RWPE2 (cell line): Measurements from ENCODE around the gene DECR2.
"Not testable (repeated sequence)": the region's sequence is repeated elsewhere in the genome, so short reads cannot be mapped to it uniquely, and the experiment has no call there.

ENCODE experiments used
- ATAC-seq: fragments of 200-7000 bp; cut with Tn5 transposase; 3 replicates; pipeline ENCODE4 v1.9.1; 2021; ENCODE audit warnings: low read depth
- DNase-seq: peaks from one replicate; pipeline ENCODE4 v3.0.0-alpha.2; 2020; ENCODE audit warnings: low spot score
- H3K27ac ChIP-seq: fragments of 450-650 bp; 2 replicates; pipeline ENCODE4 v1.5.1; 2017; ENCODE audit warnings: mild to moderate bottlenecking; ENCODE audit not compliant: poor library complexity, severe bottlenecking
- H3K27me3 ChIP-seq: fragments of 250-450 bp; sonication (Bioruptor Pico); 2 replicates; pipeline ENCODE4 v1.5.1; 2021; ENCODE audit warnings: mild to moderate bottlenecking, moderate library complexity; ENCODE audit not compliant: insufficient read depth, poor library complexity, severe bottlenecking
- H3K36me3 ChIP-seq: fragments of 250-450 bp; sonication (Bioruptor Pico); 2 replicates; pipeline ENCODE4 v1.5.1; 2020; ENCODE audit warnings: low read depth, mild to moderate bottlenecking, moderate library complexity
- H3K4me1 ChIP-seq: fragments of 250-450 bp; sonication (Bioruptor Pico); 2 replicates; pipeline ENCODE4 v1.5.1; 2021; ENCODE audit warnings: mild to moderate bottlenecking, moderate library complexity; ENCODE audit not compliant: insufficient read depth, poor library complexity, severe bottlenecking
- H3K4me3 ChIP-seq: fragments of 250-450 bp; sonication (Bioruptor Pico); 2 replicates; pipeline ENCODE4 v1.5.1; 2021; ENCODE audit warnings: mild to moderate bottlenecking, moderate library complexity; ENCODE audit not compliant: severe bottlenecking
- H3K9me3 ChIP-seq: fragments of 250-450 bp; sonication (Bioruptor Pico); 2 replicates; pipeline ENCODE4 v1.5.1; 2021; ENCODE audit warnings: mild to moderate bottlenecking, moderate library complexity; ENCODE audit not compliant: severe bottlenecking
- CTCF ChIP-seq: fragments of 450-650 bp; IDR thresholded peaks from one replicate; pipeline ENCODE4 v1.5.1; 2017; ENCODE audit warnings: mild to moderate bottlenecking, moderate library complexity; ENCODE audit not compliant: poor library complexity, severe bottlenecking

Gene DECR2

GRCh38 chr16:360698-361336, 40.9 kb upstream of the DECR2 start:
- DNase-seq = no peak
- H3K4me1 ChIP-seq = no peaks in the 10 kb centered on the region
- no peak for ATAC-seq
- H3K27me3 ChIP-seq = no peaks in the 10 kb centered on the region
- H3K36me3 ChIP-seq = no peaks in the 10 kb centered on the region
- no peak for TF ChIP-seq CTCF
- H3K9me3 ChIP-seq = no peaks in the 10 kb centered on the region
- no peak overlapping the region for H3K4me3 ChIP-seq
- no peak overlapping the region for H3K27ac ChIP-seq

- DNase-seq (no peak), ATAC-seq (no peak)
- Histone ChIP-seq H3K36me3 (peaks cover under 1% of the 10 kb centered on the region; the same call in 1 of the 2 replicates), H3K9me3 (no peaks in the 10 kb centered on the region), H3K4me1 (no peaks in the 10 kb centered on the region), H3K4me3 (no peak overlapping the region), H3K27ac (no peak overlapping the region), H3K27me3 (no peaks in the 10 kb centered on the region)
- TF ChIP-seq CTCF = no peak
Measured at GRCh38 chr16:361341-361871, 40.3 kb upstream of the DECR2 start.

- H3K36me3 ChIP-seq = peaks cover 6% of the 10 kb centered on the region; the same call in 1 of the 2 replicates
- no peaks in the 10 kb centered on the region for H3K4me1 ChIP-seq
- no peak overlapping the region for H3K4me3 ChIP-seq
- TF ChIP-seq CTCF = peak; percentile 92
- H3K27ac ChIP-seq = no peak overlapping the region
- no peaks in the 10 kb centered on the region for H3K9me3 ChIP-seq
- ATAC-seq (peak; percentile 92), DNase-seq (no peak)
- H3K27me3 ChIP-seq = no peaks in the 10 kb centered on the region
Measured at GRCh38 chr16:361872-362701, 39.6 kb upstream of the DECR2 start.

GRCh38 chr16:362702-362999, 39.0 kb upstream of the DECR2 start:
- not testable (repeated sequence) for H3K4me3 ChIP-seq, H3K4me1 ChIP-seq, DNase-seq, H3K9me3 ChIP-seq, H3K27me3 ChIP-seq, ATAC-seq, H3K27ac ChIP-seq
- peaks cover 10% of the 10 kb centered on the region; the same call in 1 of the 2 replicates for H3K36me3 ChIP-seq

GRCh38 chr16:363110-363765, 38.4 kb upstream of the DECR2 start:
- DNase-seq (peak; percentile 59), ATAC-seq (no peak)
- H3K27me3 ChIP-seq = no peaks in the 10 kb centered on the region
- H3K4me3 ChIP-seq = no peak overlapping the region
- H3K9me3 ChIP-seq = no peaks in the 10 kb centered on the region
- TF ChIP-seq CTCF = no peak
- no peaks in the 10 kb centered on the region for H3K4me1 ChIP-seq
- peaks cover 12% of the 10 kb centered on the region for H3K36me3 ChIP-seq
- no peak overlapping the region for H3K27ac ChIP-seq
